Heart left ventricle (tissue), 16 donors: Measurements from ENCODE around the gene TUBA4B. TPM values are rescaled to one million over a fixed set of nuclear protein-coding genes. Genes with fewer than 3 reads are reported as not detected.

Experiments used
- ATAC-seq, 4 donors: fragments of 200-7000 bp; cut with Tn5 transposase; one replicate each; pipeline ENCODE4 v1.9.1; 2020 to 2022; ENCODE audit warnings: moderate library complexity in 4 of 4, mild to moderate bottlenecking in 3 of 4, moderate number of reproducible peaks in 1 of 4
- DNase-seq, 5 donors: peaks; one replicate each; pipeline ENCODE4 v3.0.0-alpha.2; 2020
- H3K27ac ChIP-seq, 12 donors: fragments of 200-600 bp; sonication (generic) in 4 of 12; one replicate each; pipeline versions ENCODE4 v1.5.0 to v1.8.0; 2016 to 2022; ENCODE audit warnings: mild to moderate bottlenecking in 2 of 12
- H3K27me3 ChIP-seq, 9 donors: fragments of 200-600 bp; sonication (generic) in 2 of 9; one replicate each; pipeline versions ENCODE4 v1.5.1 to v1.8.0; 2016 to 2022; ENCODE audit warnings: mild to moderate bottlenecking in 3 of 9
- H3K36me3 ChIP-seq, 9 donors: fragments of 200-600 bp; sonication (generic) in 2 of 9; one replicate each; pipeline versions ENCODE4 v1.5.0 to v1.8.0; 2018 to 2022; ENCODE audit warnings: mild to moderate bottlenecking in 2 of 9
- H3K4me1 ChIP-seq, 12 donors: fragments of 200-600 bp; sonication (generic) in 4 of 12; one replicate each; pipeline versions ENCODE4 v1.5.0 to v1.8.0; 2016 to 2022; ENCODE audit warnings: mild to moderate bottlenecking in 3 of 12
- H3K4me3 ChIP-seq, 12 donors: fragments of 200-600 bp; sonication (generic) in 4 of 12; one replicate each; pipeline versions ENCODE4 v1.5.0 to v1.8.0; 2017 to 2022; ENCODE audit warnings: mild to moderate bottlenecking in 9 of 12, moderate library complexity in 4 of 12
- H3K9me3 ChIP-seq, 12 donors: fragments of 200-600 bp; sonication (generic) in 4 of 12; one replicate each; pipeline versions ENCODE4 v1.5.0 to v1.8.0; 2016 to 2022; ENCODE audit warnings: mild to moderate bottlenecking in 1 of 12
- POLR2A ChIP-seq, 2 donors: fragments of 450-650 bp; IDR thresholded peaks; one replicate each; pipeline ENCODE4 v1.6.1; 2017; ENCODE audit warnings: antibody characterized with exemption in 2 of 2, mild to moderate bottlenecking in 2 of 2, moderate library complexity in 2 of 2
- WGBS, 4 donors: extraction: QIAGEN DNeasy Blood & Tissue Kit in 2 of 4; methylation state at CpG; one replicate each; pipeline versions ENCODE4 v1.1.5 to v1.1.7; 2013 to 2018; 5-methylcytosine and 5-hydroxymethylcytosine counted together
- intact Hi-C, 10 donors: fragments of 100-400 bp; cut with DNase I; formaldehyde crosslinking; loops; one replicate each; pipeline versions ENCODE4 v1.11.1 to v1.14.2; 2022
- polyA plus RNA-seq, 2 donors: library from polyadenylated mRNA; stranded (reverse); fragments of 200-250 nt; gene quantifications; one replicate each; pipeline ENCODE4 v1.2.3, GENCODE V29; 2013
- total RNA-seq, 9 donors: library from RNA; depleted of rRNA in 2 of 9; stranded (reverse); fragments of >200 nt in 2 of 9; fragmentation: NEBNext Ultra II Directional in 3 of 9; extraction: Animal tissue kit (Norgen Biotek cat#: 25700) in 3 of 9; gene quantifications; one replicate each; pipeline versions ENCODE4 v1.1.0 to v1.2.4, GENCODE V29; 2016 to 2023
- TF ChIP-seq, protein P1 (sequence below), 12 donors: fragments of 200-600 bp; sonication (generic) in 4 of 12; IDR thresholded peaks; one replicate each; pipeline versions ENCODE4 v1.5.0 to v1.8.0; 2018 to 2022; ENCODE audit warnings: antibody characterized with exemption in 12 of 12, mild to moderate bottlenecking in 5 of 12
- donor health status: ischemic (EF 13 %, LVEDD 7.1; RV severe dilation, severe dysfunction).
- donor health status: healthy with polysubstance abuse.
- donor health status: DM: no; HTN: yes; CAD: no.
- donor health status: DM: no; HTN: no; CAD: no.
- donor health status: ischemic (EF 25% LVEDD 6.9; RV normal size, moderate dysfunction).
- donor health status: ischemic (EF 25% LVEDD 5.7; RV mildly dilated, moderate dysfunction).
- donor health status: healthy.
- donor health status: DM: yes; HTN: yes; CAD: no.
- donor health status: ischemic (EF 35%, LVEDD 5.7; RV mildly dilated, moderate dysfunction).
- donor health status: nonischemic (EF 11% LVEDD 7.7; RV severe dilation, severe dysfunction).
- donor health status: DM: yes; HTN: yes; CAD: no.
- donor health status: PGD.
- donor health status: ischemic (EF 29% LVEDD 5.4; RV normal size, mild dysfunction).
- donor health status: nonischemic (EF 23%, LVEDD 6.1; RV moderate dilation, normal function).

Gene TUBA4B
- total and polyA plus RNA-seq, 11 donors, result not detected

DNA sequence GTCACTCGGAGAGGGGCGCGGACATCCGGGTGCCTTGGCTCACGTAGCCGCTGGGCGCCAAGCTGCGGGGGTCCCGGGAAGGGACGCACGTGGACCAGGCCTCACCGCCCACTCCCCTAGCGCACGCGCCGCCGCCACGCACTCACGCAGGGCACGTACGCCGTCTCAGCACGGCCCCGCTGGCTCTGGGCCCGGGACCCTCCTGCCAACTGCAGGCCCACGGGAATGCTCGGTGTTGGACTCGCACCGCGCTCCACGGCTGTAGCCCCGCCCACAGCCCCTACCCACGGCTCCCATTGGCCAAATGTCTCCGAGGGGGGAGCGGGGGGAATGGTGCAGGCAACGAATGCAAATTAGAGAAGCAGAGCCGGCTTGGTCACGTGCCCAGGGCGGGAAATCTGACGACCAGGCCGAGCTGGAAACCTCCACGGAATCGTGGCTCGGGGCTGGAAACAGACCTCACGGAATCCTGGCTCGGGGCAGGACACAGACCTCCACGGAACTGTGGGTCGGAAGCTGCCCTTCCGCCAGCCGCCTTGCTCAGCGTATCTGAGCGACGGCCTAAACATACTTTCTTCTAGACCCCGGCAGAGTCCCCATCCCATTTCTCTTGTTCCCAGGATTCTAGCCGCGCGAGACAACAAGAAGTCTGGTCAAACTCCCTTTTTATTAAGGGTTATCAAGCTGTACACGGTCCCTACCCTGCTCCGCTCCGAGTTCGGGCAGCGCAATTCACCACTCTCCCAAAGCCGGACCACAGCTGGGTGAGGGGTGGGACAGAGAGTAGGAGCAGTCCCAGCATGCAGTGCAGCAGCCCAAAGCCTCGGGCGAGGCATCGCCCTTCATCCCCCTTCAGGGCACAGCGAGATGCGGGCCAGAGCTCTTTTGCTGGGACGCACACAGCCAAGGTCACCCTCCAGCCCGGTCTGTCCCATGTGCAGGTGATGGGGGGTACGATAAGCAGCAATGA, 34.0 kb upstream of the TUBA4B start, which contains the start of gene ABCB6:
ABCB6 (minus strand) TSS at position 227 of the 970 bp plus-strand sequence. CDS start 285 bp downstream, outside the sequence.
- 5 to 10% (median 6%) methylated on average over 47 to 71 of the region's 71 CpGs for WGBS, 4 donors
- peak within 1 kb of the TSS; percentile 19 to 66 (median 58) for H3K4me3 ChIP-seq
- H3K9me3 ChIP-seq, result no peaks in the 10 kb centered on the region
- peaks cover 3 to 67% (median 62%) of the 10 kb centered on the region in 9 donors for H3K36me3 ChIP-seq
- H3K27me3 ChIP-seq, result no peaks in the 10 kb centered on the region
- peak within 1 kb of the TSS; percentile 68 to 97 (median 90) for H3K27ac ChIP-seq
- intact Hi-C loops, result loop anchor here in 4 of 10 donors (5.0 kb wide), 2 partner anchors 42 to 63 kb away; partner anchors contain the start of genes CNPPD1 (in 3 of the 4) and RETREG2 (in 3 of the 4)
- TF ChIP-seq, protein P1, sequence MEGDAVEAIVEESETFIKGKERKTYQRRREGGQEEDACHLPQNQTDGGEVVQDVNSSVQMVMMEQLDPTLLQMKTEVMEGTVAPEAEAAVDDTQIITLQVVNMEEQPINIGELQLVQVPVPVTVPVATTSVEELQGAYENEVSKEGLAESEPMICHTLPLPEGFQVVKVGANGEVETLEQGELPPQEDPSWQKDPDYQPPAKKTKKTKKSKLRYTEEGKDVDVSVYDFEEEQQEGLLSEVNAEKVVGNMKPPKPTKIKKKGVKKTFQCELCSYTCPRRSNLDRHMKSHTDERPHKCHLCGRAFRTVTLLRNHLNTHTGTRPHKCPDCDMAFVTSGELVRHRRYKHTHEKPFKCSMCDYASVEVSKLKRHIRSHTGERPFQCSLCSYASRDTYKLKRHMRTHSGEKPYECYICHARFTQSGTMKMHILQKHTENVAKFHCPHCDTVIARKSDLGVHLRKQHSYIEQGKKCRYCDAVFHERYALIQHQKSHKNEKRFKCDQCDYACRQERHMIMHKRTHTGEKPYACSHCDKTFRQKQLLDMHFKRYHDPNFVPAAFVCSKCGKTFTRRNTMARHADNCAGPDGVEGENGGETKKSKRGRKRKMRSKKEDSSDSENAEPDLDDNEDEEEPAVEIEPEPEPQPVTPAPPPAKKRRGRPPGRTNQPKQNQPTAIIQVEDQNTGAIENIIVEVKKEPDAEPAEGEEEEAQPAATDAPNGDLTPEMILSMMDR (IDR thresholded peaks at IDR 0.05), result no peak
- peak; percentile 7 to 84 for TF ChIP-seq POLR2A (IDR thresholded peaks at IDR 0.05)
- peak; percentile 97 to 99 (median 98) for DNase-seq
- ATAC-seq, result peak; percentile 86 to 93 (median 90)
- H3K4me1 ChIP-seq, result peaks cover 6 to 42% (median 33%) of the 10 kb centered on the region in 12 donors

DNA sequence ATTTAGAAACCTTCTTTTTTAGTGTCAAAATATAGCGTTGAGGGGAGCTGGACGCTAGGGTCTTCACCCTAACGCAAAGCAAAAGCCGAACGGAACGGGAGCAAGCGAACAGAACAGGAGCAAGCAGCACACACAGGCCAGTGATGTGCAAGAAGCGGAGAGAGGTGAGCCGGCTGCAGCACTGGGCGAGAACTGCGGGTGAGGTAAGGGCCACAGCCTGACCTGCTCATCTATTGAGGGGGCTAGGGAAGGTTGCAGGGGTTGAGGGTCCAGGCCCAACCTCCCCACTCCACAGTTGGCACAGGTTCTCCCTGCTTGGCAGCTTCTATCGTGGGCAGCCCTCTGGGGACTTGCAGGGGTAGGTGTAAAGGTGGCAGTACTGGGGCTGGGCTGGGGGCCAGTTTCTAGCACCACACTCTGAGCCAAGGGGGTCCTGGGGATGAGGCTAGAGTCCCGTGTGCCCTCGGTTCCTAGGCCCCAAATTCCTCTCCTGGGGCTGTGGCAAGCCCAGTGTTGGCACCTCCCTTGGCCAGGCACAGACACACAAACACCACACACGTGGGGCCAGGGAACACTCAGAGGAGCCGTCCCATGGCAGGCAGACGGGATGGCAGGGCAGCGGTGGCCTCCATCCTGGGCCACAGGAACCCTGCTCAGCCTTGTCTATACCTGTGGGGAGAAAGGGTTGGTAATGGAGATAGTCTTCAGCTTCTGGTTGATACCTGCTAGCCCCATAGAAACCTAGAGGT, 33.1 kb upstream of the TUBA4B start:
- no peak for TF ChIP-seq POLR2A (IDR thresholded peaks at IDR 0.05)
- peak overlapping the region in 2 of 12 donors; percentile 57 to 65 for H3K4me3 ChIP-seq
- WGBS, 4 donors, result 87 to 90% (median 88%) methylated on average over 18 of the region's 18 CpGs
- peaks cover 5 to 67% (median 62%) of the 10 kb centered on the region in 9 donors for H3K36me3 ChIP-seq
- intact Hi-C loops, result loop anchor here in 5 of 10 donors (5.0 to 10.0 kb wide), 3 partner anchors 43 to 62 kb away; partner anchors contain the start of genes CNPPD1 (in 4 of the 5), RETREG2 (in 4 of the 5) and SLC23A3 (in 1 of the 5)
- H3K27me3 ChIP-seq, result no peaks in the 10 kb centered on the region
- H3K4me1 ChIP-seq, result peaks cover 6 to 42% (median 33%) of the 10 kb centered on the region in 12 donors
- no peaks in the 10 kb centered on the region for H3K9me3 ChIP-seq
- peak overlapping the region in 3 of 12 donors; percentile 81 to 97 (median 95) for H3K27ac ChIP-seq
- no peak for ATAC-seq
- no peak for DNase-seq

DNA sequence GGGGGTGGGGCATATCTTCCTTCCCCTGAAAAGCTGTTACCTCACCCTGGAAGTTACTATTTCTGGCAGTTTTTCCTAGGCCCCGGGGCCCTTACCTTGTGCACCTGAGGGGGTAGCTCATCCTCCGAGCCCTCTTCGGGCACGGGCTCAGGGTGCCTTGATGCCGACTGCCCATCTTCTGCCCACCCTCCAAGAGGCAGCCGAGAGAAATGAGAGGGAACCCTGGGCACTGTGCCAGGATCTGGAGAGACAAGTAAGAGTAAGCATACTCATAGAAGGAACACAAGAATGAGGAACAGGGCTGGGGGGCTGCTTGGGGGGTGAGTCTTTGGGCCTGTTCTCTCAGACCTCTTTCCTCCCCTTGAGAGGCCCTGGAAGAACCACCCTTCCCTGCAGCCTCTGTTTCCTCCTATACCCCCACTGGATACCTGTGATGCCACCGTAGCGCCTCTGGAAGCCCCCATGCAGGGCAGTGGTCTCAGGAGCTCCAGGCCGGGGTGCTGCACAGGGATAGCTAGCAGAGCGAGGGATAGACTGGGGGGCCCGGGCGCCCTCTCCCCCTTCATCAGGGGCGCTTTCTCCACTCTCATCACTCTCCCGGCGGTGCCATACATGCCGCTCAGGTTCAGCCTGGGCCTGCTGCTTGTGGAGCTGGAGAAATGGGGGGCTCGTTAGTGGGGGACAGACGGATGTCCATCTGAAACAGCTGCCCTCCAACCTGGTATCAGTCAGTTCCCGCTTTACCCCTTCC, 32.2 kb upstream of the TUBA4B start:
- ATAC-seq (no peak), DNase-seq (no peak)
- peaks cover 5 to 67% (median 62%) of the 10 kb centered on the region in 9 donors for H3K36me3 ChIP-seq
- intact Hi-C loops, result loop anchor here in 1 of 10 donors (10.0 kb wide), 1 partner anchor 46 kb away; the partner anchor contains the start of genes CNPPD1, RETREG2 and SLC23A3
- WGBS, 4 donors, result 88 to 93% (median 89%) methylated on average over 19 of the region's 19 CpGs
- no peaks in the 10 kb centered on the region for H3K9me3 ChIP-seq
- H3K27ac ChIP-seq, result no peak overlapping the region
- no peaks in the 10 kb centered on the region for H3K27me3 ChIP-seq
- peaks cover 6 to 45% (median 33%) of the 10 kb centered on the region in 12 donors for H3K4me1 ChIP-seq
- H3K4me3 ChIP-seq, result no peak overlapping the region
- no peak for TF ChIP-seq POLR2A (IDR thresholded peaks at IDR 0.05)
- TF ChIP-seq, protein P1 (IDR thresholded peaks at IDR 0.05), result no peak
